RPMI8226 (cell line): ENCODE results near the gene ELANE.
"Not testable (repeated sequence)": the region's sequence is repeated elsewhere in the genome, so short reads cannot be mapped to it uniquely, and the experiment has no call there.

Experiments used
- DNase-seq: peaks from one replicate; pipeline ENCODE4 v3.0.0-alpha.2; 2015

ELANE gene

GRCh38 chr19:881385-882071 is 29.4 kb downstream of the ELANE start:
- no peak for DNase-seq

GRCh38 chr19:882871-883497 is 30.9 kb downstream of the ELANE start:
- no peak for DNase-seq

- DNase-seq: no peak
Measured at GRCh38 chr19:883661-884211, 31.6 kb downstream of the ELANE start.

- no peak for DNase-seq
Measured at GRCh38 chr19:884420-885211, 32.5 kb downstream of the ELANE start.

- no peak for DNase-seq
Measured at GRCh38 chr19:885536-886224, 33.6 kb downstream of the ELANE start.

- DNase-seq: no peak
Measured at GRCh38 chr19:887072-887471, 35.0 kb downstream of the ELANE start.

GRCh38 chr19:887599-887998 is 35.5 kb downstream of the ELANE start:
- DNase-seq: no peak

- DNase-seq: no peak
Measured at GRCh38 chr19:888581-889385, 36.7 kb downstream of the ELANE start.

GRCh38 chr19:889662-890295 is 37.7 kb downstream of the ELANE start:
- no peak for DNase-seq

GRCh38 chr19:890831-891230 is 38.7 kb downstream of the ELANE start:
- DNase-seq: no peak

GRCh38 chr19:891421-892200 is 39.5 kb downstream of the ELANE start:
- not testable (repeated sequence) for DNase-seq

- DNase-seq: peak; percentile 26
Measured at GRCh38 chr19:892243-892893, 40.3 kb downstream of the ELANE start.

- DNase-seq: peak; percentile 97
Measured at GRCh38 chr19:892894-893689, 41.0 kb downstream of the ELANE start, which contains the start of the genes MED16 and RNU6-9. TSS of gene MED16 (minus strand) at chr19:893187. CDS start at chr19:891131, 2,056 bp downstream. TSS of gene RNU6-9 (plus strand) at chr19:893484.

GRCh38 chr19:896434-896833 is 44.3 kb downstream of the ELANE start:
- DNase-seq: no peak

- no peak for DNase-seq
Measured at GRCh38 chr19:896999-897398, 44.9 kb downstream of the ELANE start.

- no peak for DNase-seq
Measured at GRCh38 chr19:897442-898039, 45.4 kb downstream of the ELANE start.

- no peak for DNase-seq
Measured at GRCh38 chr19:898663-899062, 46.6 kb downstream of the ELANE start.

- no peak for DNase-seq
Measured at GRCh38 chr19:899336-900042, 47.4 kb downstream of the ELANE start.
